IPS-18c (cell line): Measurements from ENCODE around the gene CCL17.

Experiments
- H3K4me3 ChIP-seq: 2 replicates; pipeline ENCODE4 v1.7.0; 2013; ENCODE audit warnings: low read depth, mild to moderate bottlenecking, low read length, moderate library complexity; ENCODE audit not compliant: insufficient read depth
- H3K9me3 ChIP-seq: one replicate; pipeline ENCODE4 v1.6.1; 2013; ENCODE audit warnings: mild to moderate bottlenecking, low read length, moderate library complexity; ENCODE audit not compliant: control insufficient read depth, insufficient read depth

CCL17 gene

GRCh38 chr16:57403965-57404817 is at the start of gene CCL17:
CCL17 (plus strand) TSS chr16:57404767; CDS start chr16:57413933, 9,166 bp downstream.
- no peak within 1 kb of the TSS for H3K4me3 ChIP-seq
- H3K9me3 ChIP-seq, result no peaks in the 10 kb centered on the region

- Histone ChIP-seq H3K4me3 (no peak overlapping the region), H3K9me3 (no peaks in the 10 kb centered on the region)
Measured at GRCh38 chr16:57355898-57356414, 48.6 kb upstream of the CCL17 start.

- H3K9me3 ChIP-seq, result no peaks in the 10 kb centered on the region
- H3K4me3 ChIP-seq, result no peak overlapping the region
Measured at GRCh38 chr16:57356547-57356946, 48.0 kb upstream of the CCL17 start.

- H3K4me3 ChIP-seq, result no peak overlapping the region
- H3K9me3 ChIP-seq, result no peaks in the 10 kb centered on the region
Measured at GRCh38 chr16:57357330-57358085, 47.1 kb upstream of the CCL17 start.

- Histone ChIP-seq H3K4me3 (no peak overlapping the region), H3K9me3 (no peaks in the 10 kb centered on the region)
Measured at GRCh38 chr16:57358086-57358420, 46.5 kb upstream of the CCL17 start.

GRCh38 chr16:57358527-57359095 is 46.0 kb upstream of the CCL17 start, which contains the start of gene CCL22:
CCL22 (plus strand) TSS chr16:57358783; CDS start chr16:57358817, 34 bp downstream.
- Histone ChIP-seq H3K9me3 (no peaks in the 10 kb centered on the region), H3K4me3 (no peak within 1 kb of the TSS)

GRCh38 chr16:57360321-57360935 is 44.1 kb upstream of the CCL17 start:
- no peaks in the 10 kb centered on the region for H3K9me3 ChIP-seq
- no peak overlapping the region for H3K4me3 ChIP-seq

- no peaks in the 10 kb centered on the region for H3K9me3 ChIP-seq
- no peak overlapping the region for H3K4me3 ChIP-seq
Measured at GRCh38 chr16:57361404-57361803, 43.2 kb upstream of the CCL17 start.

- Histone ChIP-seq H3K9me3 (no peaks in the 10 kb centered on the region), H3K4me3 (no peak overlapping the region)
Measured at GRCh38 chr16:57364143-57364542, 40.4 kb upstream of the CCL17 start.

- Histone ChIP-seq H3K4me3 (no peak overlapping the region), H3K9me3 (no peaks in the 10 kb centered on the region)
Measured at GRCh38 chr16:57366544-57367040, 38.0 kb upstream of the CCL17 start.

GRCh38 chr16:57367116-57367752 is 37.3 kb upstream of the CCL17 start:
- Histone ChIP-seq H3K4me3 (no peak overlapping the region), H3K9me3 (no peaks in the 10 kb centered on the region)

GRCh38 chr16:57371494-57372371 is 32.8 kb upstream of the CCL17 start:
- Histone ChIP-seq H3K9me3 (no peaks in the 10 kb centered on the region), H3K4me3 (peak overlapping the region; percentile 15; the same call in 1 of the 2 replicates)

- Histone ChIP-seq H3K4me3 (peak within 1 kb of the TSS; percentile 34), H3K9me3 (no peaks in the 10 kb centered on the region)
Measured at GRCh38 chr16:57372372-57373116, 32.0 kb upstream of the CCL17 start, which contains the start of gene CX3CL1. CX3CL1 (plus strand) TSS chr16:57372490; CDS start chr16:57372569, 79 bp downstream.

- Histone ChIP-seq H3K4me3 (peak overlapping the region; percentile 34; the same call in 1 of the 2 replicates), H3K9me3 (no peaks in the 10 kb centered on the region)
Measured at GRCh38 chr16:57373117-57373947, 31.2 kb upstream of the CCL17 start.
